NCI-H128 (cell line): ENCODE measurements around the gene SP110.

Experiments
- DNase-seq: peaks from one replicate; lab custom pipeline; 2025; ENCODE audit not compliant: unreplicated experiment; lab: John Stamatoyannopoulos, UW

SP110 gene

GRCh38 chr2:230172852-230173251, 46.9 kb downstream of the SP110 start:
- no peak for DNase-seq

DNA sequence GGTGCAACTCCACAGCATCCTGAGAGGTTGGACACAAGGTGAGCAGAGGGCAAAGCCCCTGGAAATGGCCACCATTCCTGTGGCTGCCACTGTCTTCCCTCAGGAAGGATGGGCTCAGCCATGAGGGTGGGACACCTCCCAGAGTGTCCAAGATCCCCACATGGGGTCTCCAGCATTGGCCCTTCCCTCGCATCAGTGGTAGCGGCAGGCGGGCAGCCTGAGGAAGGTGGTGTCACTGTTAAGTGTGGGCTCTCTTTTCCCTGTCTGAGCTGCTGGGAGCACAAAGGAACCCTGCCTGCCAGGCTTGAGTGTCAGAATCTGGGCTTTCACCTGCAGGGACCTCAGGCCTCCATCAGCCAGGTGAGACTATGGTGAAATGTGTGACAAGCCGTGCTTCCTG, 47.6 kb downstream of the SP110 start:
- no peak for DNase-seq

DNA sequence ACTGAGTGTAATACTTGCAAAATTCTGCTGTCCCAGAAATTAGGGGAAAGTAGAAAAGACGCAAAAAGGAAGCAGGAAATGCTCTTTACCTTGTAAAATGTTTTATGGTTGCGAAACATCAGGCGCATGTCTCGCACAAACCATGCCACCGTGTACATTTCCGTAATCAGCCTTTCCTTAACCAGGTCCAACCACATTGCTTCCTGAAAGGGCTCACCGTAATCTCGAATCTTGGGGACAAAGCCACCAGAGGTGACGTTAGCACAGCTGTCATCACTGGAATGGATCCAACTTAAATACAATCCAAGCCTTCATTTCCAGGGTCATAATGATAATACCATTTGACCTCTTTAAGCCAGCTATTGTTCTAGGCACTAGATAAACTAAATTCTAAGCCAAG, 49.3 kb downstream of the SP110 start:
- DNase-seq, result no peak

- DNase-seq, result no peak
These were observed 53.1 kb downstream of the SP110 start for GRCh38 chr2:230166557-230167170.

DNA sequence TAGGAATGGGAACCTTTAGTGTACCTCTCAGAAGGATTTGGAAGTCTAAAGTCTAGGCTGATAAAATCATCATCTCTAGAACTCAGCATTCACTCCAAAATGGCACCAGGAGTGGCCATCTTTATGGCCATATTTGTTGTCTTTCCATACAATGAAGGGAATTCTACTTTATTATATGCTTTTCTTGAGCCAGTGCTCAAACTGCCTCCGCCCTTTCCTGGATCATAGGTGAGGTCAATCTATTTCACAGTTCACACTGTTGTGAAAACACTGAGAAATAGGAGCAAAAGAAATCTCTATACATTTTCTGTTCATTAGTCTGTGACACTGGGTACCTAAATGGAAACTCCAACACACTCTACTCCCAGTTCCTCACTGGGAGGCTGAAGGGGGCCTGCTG, 55.6 kb downstream of the SP110 start:
- DNase-seq, result no peak

GRCh38 chr2:230162981-230163380, 56.8 kb downstream of the SP110 start:
- no peak for DNase-seq

DNA sequence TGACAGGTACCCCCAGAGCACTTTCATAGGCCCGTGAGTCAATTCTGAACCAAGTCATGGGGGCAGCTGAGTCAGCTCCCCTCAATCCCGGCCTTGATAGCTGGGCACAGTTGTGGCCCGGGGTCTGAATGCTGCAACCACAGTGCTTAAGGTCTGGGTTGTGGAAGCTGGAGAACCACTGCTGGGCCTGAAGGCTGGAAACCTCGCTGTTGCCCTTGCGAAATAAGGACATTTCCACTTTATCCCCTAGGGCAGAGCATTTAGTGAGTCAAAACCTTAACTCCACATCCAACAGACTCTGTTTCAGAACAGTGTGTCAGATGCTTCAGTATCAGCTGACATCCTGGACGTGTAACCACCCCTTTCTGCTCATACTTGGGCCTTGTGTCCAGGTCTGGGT, 58.6 kb downstream of the SP110 start:
- no peak for DNase-seq

GRCh38 chr2:230160112-230160660, 59.6 kb downstream of the SP110 start:
- DNase-seq, result no peak

DNA sequence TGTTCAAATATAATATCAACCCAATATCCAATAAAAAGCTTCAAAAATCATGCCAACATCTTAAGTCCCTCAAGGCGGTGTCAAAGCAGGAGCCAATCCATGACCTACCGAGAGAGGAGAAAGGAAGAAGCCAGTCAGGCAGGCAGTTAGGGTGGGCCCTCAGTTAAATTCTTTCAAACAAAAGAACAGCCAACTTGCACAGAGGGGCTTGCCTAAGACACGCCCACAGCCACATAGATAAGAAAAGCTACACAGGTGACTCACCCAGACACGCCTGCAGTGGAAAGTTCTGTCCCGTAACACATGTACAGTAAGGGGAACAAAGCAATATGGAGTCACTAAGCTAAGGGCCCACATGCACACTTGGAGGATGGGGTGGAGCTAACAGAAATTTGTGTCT, 61.3 kb downstream of the SP110 start:
- no peak for DNase-seq

DNA sequence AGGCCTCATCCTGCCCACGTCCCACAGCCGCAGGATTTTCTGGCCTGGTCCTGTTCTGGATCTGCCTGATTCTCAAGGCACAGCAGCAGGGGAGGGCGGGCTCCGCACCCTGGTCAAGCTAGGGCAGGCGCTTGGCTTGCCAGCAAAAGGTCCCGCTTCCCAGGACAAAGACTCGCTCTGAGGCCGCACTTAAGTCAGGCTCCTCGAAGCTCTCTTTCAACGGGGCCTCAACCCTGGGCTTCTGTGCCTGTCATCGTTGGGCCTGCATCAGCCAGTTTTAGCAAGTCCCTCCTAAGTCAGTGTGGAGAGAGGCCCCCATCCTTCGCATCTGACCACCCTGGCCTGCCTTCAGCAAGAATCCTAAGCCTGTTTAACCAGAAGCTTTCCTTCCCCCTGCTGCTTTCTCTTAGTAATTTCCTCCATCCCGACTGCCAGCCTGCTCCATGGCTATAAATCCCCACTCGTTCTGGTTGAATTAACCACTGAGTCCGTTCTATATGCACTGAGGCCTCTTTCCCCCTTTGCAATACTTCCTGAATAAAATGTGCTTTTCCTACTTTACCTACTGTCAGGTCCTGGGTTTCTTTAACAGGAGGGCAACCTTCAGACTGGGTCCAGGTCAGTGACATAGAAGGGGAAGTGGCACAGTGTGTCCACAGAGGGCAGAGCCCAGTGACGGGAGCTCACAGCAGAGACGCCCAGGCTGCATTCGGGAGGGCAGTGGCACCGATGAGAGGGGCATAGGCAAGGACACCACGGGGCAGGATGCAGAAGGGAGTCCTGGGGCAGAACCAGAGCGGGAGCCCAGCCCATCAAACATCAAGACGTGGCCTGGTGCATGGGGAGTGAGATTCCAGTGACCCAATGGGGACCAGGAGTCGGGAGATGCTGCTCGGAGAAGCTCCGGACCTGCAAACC, 62.7 kb downstream of the SP110 start:
- DNase-seq, result no peak

- DNase-seq, result no peak
These were observed 64.4 kb downstream of the SP110 start for GRCh38 chr2:230155359-230155758.

DNA sequence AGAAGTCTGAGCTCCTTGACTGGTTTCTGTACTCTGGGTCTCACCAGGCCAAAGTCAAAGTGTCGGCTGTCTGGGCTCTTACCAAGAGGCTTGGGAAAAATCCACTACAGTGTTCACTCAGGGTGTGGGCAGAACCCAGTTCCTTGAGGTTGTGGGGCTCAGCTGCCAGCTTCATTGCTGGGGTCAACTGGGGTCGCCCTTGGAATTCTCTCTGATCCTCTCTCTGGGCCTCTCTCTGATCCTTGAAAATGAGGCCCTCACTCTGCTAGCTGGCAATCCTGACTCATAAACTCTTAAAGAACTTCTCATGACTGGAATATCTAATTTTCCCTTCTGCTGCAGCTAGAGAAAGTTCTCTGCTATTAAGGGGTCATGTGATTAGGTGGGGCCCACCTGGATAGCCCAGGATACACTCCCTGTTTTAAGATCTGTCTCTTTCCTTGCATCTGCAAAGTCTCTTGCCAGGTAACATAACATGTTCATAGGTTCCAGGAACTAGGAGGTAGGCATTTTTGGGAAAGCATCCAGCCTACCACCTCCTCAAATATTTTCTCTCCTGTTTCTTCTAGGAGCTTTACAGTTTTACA, 66.3 kb downstream of the SP110 start:
- no peak for DNase-seq

DNA sequence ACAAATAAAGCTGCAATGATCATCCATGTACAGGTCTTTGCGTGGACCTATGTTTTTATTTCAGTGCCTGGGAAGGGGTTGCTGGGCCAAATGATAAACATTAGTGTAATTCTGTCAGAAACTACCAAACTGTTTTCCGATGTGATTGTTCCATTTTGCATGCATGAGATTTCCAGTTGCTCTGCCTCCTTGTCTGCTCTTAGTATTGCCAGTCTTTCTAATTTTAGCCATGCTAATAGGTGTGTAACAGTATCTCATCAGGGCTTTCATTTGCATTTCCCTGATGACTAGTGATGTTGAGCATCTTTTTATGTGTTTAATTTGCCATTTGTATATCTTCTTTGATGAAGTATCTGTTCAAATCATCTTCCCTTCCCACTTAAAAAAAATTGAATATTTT, 67.5 kb downstream of the SP110 start:
- DNase-seq, result no peak

- no peak for DNase-seq
These were observed 75.4 kb downstream of the SP110 start for GRCh38 chr2:230144355-230144754.

DNA sequence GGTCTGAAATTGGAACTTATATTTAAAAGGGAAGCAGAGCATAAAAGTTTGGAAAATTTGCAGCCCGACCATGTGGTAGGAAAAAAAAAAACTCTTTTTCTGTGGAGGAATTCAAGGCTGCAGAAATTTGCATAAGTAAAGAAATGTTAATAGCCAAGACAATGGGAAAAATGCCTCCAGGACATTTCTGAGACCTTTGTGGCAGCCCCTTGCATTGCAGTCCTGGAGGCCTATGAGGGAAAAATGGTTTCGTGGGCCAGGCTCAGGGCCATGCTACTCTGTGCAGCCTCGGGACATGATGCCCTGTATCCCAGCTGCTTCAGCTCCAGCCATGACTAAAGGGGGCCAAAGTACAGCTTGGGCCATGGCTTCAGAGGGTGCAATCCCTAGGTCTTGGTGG, 79.1 kb downstream of the SP110 start:
- DNase-seq, result no peak

DNA sequence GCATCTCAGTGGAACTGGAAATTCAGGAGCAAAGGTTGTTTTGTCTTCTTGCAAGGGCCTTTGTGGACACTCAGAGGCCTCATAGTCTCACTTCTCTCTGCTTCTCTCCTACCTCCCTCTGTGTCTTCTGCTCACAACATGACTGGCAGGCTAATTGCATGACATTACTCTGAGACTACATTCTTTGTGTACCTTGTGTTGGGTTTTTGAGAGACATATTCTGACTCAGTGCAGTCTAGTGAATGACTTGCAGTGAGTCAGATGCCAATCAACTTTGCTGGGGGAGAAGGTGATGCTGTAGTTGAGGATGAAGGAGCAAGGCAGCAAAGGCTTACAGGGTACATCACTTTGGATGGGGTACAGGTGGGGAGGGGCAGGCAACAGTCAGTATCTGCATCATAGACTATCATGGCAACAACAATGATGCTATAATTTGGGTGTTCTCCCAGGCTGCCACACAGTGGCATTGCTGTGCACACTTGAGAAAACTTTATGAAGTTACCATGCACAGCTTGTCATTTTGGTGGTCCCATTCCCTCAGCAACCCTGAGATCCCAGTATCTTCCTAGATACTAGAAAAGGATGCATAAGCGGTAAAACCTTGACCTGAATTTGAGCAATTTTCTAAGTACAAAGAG, 81.8 kb downstream of the SP110 start:
- DNase-seq, result no peak

GRCh38 chr2:230135130-230135525, 84.7 kb downstream of the SP110 start:
- DNase-seq, result no peak

- no peak for DNase-seq
These were observed 85.2 kb downstream of the SP110 start for GRCh38 chr2:230134496-230135129.

DNA sequence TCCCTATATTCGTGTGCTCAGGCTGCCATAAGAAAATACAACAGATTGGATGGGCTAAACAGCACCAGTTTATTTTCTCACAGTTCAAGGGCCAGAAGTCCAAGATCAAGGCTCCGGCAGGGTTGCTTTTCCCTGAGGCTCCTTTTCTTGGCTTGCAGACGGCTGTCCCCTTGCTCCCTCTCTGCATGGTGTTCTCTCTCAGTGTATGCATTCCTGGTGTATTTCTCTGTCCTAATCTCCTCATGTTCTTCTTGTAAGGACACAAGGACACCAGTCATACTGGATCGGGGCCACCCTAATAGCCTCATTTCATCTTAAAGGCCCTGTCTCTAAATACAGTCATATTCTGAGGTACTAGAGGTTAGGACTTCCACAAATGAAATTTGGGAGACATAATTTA, 88.4 kb downstream of the SP110 start:
- DNase-seq, result no peak

GRCh38 chr2:230130668-230131364, 89.0 kb downstream of the SP110 start:
- no peak for DNase-seq
